ENCODE data around the gene NFIA.
A peak's percentile ranks its signal among the peaks of the same experiment; 100 is the strongest.

The NFIA gene

DNA sequence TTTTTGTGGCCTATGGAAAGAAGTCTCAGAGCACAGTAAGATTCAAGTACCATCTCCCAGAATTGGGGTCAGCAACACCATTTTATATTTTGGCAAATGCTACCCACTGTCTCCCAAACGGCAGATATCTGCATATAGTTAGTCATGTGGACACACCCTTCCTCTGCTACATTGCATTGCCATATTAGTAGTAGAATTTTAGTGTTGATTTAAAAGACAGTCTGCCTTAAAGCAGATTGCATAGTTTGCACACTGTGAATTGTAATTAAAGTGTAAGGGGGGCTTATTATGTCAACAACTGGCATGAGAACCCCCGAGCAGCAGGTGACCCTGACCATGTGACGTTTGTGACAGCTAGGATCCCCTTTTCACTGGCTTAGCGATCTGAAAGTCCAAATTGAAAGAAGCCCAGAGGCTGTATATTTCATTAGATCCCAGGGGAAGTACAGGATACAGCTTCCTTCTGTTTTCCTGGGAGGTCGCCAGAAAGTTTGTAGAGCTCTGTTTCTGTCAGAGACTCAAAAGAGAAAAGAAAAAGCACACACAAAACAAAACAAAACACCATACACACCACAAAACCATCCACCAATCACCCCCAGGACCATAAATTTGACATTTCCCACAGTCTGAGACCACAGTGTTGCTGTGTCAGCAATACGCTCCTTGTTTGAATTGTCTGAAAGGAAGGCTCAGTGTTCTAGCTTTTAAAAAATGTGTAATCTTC is 172.4 kb downstream of the NFIA start:
- Histone ChIP-seq H2BK5ac (ENCODE audit: low read depth, low read length, poor library complexity) (no peak overlapping the region), H3K14ac (ENCODE audit: low read length) (no peak overlapping the region), H3K18ac (ENCODE audit: low read length) (no peak overlapping the region), H3K36me3 (ENCODE audit: control insufficient read depth in 1 of 2, insufficient read depth in 2 of 2, low read length in 2 of 2) (no peaks in the 10 kb centered on the region), H4K91ac (ENCODE audit: low read depth, low read length) (no peak overlapping the region), H4K8ac (ENCODE audit: low read depth, low read length) (no peak overlapping the region), H3K27ac (ENCODE audit: low read depth, low read length) (no peak overlapping the region), H2BK12ac (ENCODE audit: low read length) (no peak overlapping the region), H3K4ac (ENCODE audit: low read depth, low read length) (no peak overlapping the region), H2AFZ (ENCODE audit: insufficient read depth, low read length, poor library complexity) (no peak overlapping the region), H3K79me2 (ENCODE audit: control insufficient read depth, insufficient read depth, low read length, poor library complexity) (no peaks in the 10 kb centered on the region), H3K9me3 (ENCODE audit: insufficient read depth, low read depth, low read length) (no peaks in the 10 kb centered on the region), H2BK120ac (ENCODE audit: insufficient read depth, low read length, poor library complexity) (no peak overlapping the region), H2AK5ac (ENCODE audit: low read length) (no peak overlapping the region), H3K9ac (ENCODE audit: low read length) (no peak overlapping the region), H3K4me1 (ENCODE audit: control insufficient read depth in 1 of 2, insufficient read depth in 2 of 2, low read length in 2 of 2) (no peaks in the 10 kb centered on the region), H4K12ac (ENCODE audit: low read depth, low read length) (no peak overlapping the region), H3K23ac (ENCODE audit: low read length) (no peak overlapping the region), H3K4me3 (ENCODE audit: low read depth, low read length) (no peak overlapping the region), H3K4me2 (ENCODE audit: low read length) (no peak overlapping the region), H3K79me1 (ENCODE audit: low read length) (no peaks in the 10 kb centered on the region), H3K27me3 (ENCODE audit: insufficient read depth, low read length) (no peaks in the 10 kb centered on the region)
- WGBS (ENCODE audit: extremely low coverage, insufficient coverage, insufficient read length) = no CpG with 5 or more reads among the region's 6 CpGs
- peak in 1 of 2 donors; percentile 17 for DNase-seq

DNA sequence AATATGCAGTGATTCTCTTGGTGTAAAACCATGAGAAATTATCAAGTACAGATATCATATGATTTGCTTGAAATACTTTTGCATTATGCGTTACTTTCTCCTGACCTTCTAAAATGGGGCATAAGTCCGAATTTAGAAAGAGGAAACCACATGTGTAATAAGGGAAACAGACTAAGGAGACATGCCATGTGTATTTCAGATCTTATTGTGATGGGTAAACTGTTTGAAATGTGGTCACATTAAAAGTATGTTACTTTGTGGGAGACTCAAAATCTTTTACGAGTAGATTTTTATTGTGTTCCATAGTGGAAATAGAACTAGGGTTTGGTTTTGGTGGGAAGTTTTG is 173.0 kb downstream of the NFIA start:
- no peak overlapping the region for H3K4me3 ChIP-seq (ENCODE audit: low read depth, low read length)
- H3K27me3 ChIP-seq (ENCODE audit: insufficient read depth, low read length) = no peaks in the 10 kb centered on the region
- no peak overlapping the region for H3K9ac ChIP-seq (ENCODE audit: low read length)
- H4K91ac ChIP-seq (ENCODE audit: low read depth, low read length) = no peak overlapping the region
- H3K79me1 ChIP-seq (ENCODE audit: low read length) = no peaks in the 10 kb centered on the region
- no peaks in the 10 kb centered on the region for H3K36me3 ChIP-seq (ENCODE audit: control insufficient read depth in 1 of 2, insufficient read depth in 2 of 2, low read length in 2 of 2)
- no peak overlapping the region for H3K27ac ChIP-seq (ENCODE audit: low read depth, low read length)
- no peak overlapping the region for H2AK5ac ChIP-seq (ENCODE audit: low read length)
- H3K4ac ChIP-seq (ENCODE audit: low read depth, low read length) = no peak overlapping the region
- H3K4me2 ChIP-seq (ENCODE audit: low read length) = no peak overlapping the region
- no peak overlapping the region for H3K18ac ChIP-seq (ENCODE audit: low read length)
- no peak overlapping the region for H2BK5ac ChIP-seq (ENCODE audit: low read depth, low read length, poor library complexity)
- H3K79me2 ChIP-seq (ENCODE audit: control insufficient read depth, insufficient read depth, low read length, poor library complexity) = no peaks in the 10 kb centered on the region
- no peak overlapping the region for H3K23ac ChIP-seq (ENCODE audit: low read length)
- no peak overlapping the region for H2AFZ ChIP-seq (ENCODE audit: insufficient read depth, low read length, poor library complexity)
- no peaks in the 10 kb centered on the region for H3K9me3 ChIP-seq (ENCODE audit: insufficient read depth, low read depth, low read length)
- no peaks in the 10 kb centered on the region for H3K4me1 ChIP-seq (ENCODE audit: control insufficient read depth in 1 of 2, insufficient read depth in 2 of 2, low read length in 2 of 2)
- no peak overlapping the region for H2BK12ac ChIP-seq (ENCODE audit: low read length)
- H4K12ac ChIP-seq (ENCODE audit: low read depth, low read length) = no peak overlapping the region
- no peak overlapping the region for H2BK120ac ChIP-seq (ENCODE audit: insufficient read depth, low read length, poor library complexity)
- H3K14ac ChIP-seq (ENCODE audit: low read length) = no peak overlapping the region
- no CpG with 5 or more reads among the region's 3 CpGs for WGBS (ENCODE audit: extremely low coverage, insufficient coverage, insufficient read length)
- no peak for DNase-seq
- no peak overlapping the region for H4K8ac ChIP-seq (ENCODE audit: low read depth, low read length)

DNA sequence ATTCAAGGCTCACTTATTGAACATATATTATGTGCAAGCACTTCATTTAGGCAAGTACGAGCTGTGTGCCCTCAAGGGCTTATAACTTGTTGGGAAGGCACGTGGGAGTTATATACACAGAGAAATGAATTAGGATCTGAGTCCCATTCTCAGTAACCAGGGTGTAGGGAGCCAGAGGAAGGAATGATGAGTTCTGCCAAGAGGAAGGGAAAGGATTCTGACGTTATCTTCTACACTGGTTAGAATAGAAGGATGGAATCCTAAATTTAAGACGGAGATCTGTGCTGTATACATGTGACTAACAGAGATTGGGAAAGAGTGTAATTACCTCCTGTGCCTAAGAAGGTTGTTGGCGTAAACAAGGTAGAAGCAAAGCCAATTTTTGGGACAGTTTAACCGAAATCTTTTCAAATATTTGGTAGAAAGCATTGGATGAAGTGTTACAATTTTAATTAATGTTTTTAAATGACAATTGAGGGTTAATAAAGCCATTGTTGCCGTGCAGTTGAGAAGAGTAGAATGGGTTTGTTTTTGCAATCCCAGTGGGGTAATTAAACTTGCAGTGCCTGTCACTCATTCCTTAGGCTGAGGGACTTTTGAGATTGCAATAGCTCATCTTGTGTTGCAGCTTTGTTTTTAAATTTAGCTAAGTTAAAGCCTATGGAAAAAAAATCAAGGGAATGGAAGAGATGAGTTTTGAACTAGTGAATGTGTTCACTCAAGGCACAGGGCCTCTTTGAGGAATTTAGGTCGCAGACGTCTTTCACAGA is 177.2 kb downstream of the NFIA start:
- no peaks in the 10 kb centered on the region for H3K79me2 ChIP-seq (ENCODE audit: control insufficient read depth, insufficient read depth, low read length, poor library complexity)
- no peak overlapping the region for H3K4me3 ChIP-seq (ENCODE audit: low read depth, low read length)
- no peak overlapping the region for H4K91ac ChIP-seq (ENCODE audit: low read depth, low read length)
- DNase-seq = peak in 1 of 2 donors; percentile 11
- H4K8ac ChIP-seq (ENCODE audit: low read depth, low read length) = no peak overlapping the region
- no peak overlapping the region for H2BK120ac ChIP-seq (ENCODE audit: insufficient read depth, low read length, poor library complexity)
- H2BK12ac ChIP-seq (ENCODE audit: low read length) = no peak overlapping the region
- no peaks in the 10 kb centered on the region for H3K9me3 ChIP-seq (ENCODE audit: insufficient read depth, low read depth, low read length)
- H3K79me1 ChIP-seq (ENCODE audit: low read length) = no peaks in the 10 kb centered on the region
- no peak overlapping the region for H2AK5ac ChIP-seq (ENCODE audit: low read length)
- H3K18ac ChIP-seq (ENCODE audit: low read length) = no peak overlapping the region
- no peak overlapping the region for H3K23ac ChIP-seq (ENCODE audit: low read length)
- no peak overlapping the region for H3K4ac ChIP-seq (ENCODE audit: low read depth, low read length)
- H3K4me2 ChIP-seq (ENCODE audit: low read length) = no peak overlapping the region
- H3K36me3 ChIP-seq (ENCODE audit: control insufficient read depth in 1 of 2, insufficient read depth in 2 of 2, low read length in 2 of 2) = no peaks in the 10 kb centered on the region
- WGBS (ENCODE audit: extremely low coverage, insufficient coverage, insufficient read length) = no CpG with 5 or more reads among the region's 9 CpGs
- no peaks in the 10 kb centered on the region for H3K4me1 ChIP-seq (ENCODE audit: control insufficient read depth in 1 of 2, insufficient read depth in 2 of 2, low read length in 2 of 2)
- no peak overlapping the region for H2BK5ac ChIP-seq (ENCODE audit: low read depth, low read length, poor library complexity)
- H3K27ac ChIP-seq (ENCODE audit: low read depth, low read length) = no peak overlapping the region
- H4K12ac ChIP-seq (ENCODE audit: low read depth, low read length) = no peak overlapping the region
- H3K9ac ChIP-seq (ENCODE audit: low read length) = no peak overlapping the region
- no peak overlapping the region for H3K14ac ChIP-seq (ENCODE audit: low read length)
- no peak overlapping the region for H2AFZ ChIP-seq (ENCODE audit: insufficient read depth, low read length, poor library complexity)
- H3K27me3 ChIP-seq (ENCODE audit: insufficient read depth, low read length) = no peaks in the 10 kb centered on the region

DNA sequence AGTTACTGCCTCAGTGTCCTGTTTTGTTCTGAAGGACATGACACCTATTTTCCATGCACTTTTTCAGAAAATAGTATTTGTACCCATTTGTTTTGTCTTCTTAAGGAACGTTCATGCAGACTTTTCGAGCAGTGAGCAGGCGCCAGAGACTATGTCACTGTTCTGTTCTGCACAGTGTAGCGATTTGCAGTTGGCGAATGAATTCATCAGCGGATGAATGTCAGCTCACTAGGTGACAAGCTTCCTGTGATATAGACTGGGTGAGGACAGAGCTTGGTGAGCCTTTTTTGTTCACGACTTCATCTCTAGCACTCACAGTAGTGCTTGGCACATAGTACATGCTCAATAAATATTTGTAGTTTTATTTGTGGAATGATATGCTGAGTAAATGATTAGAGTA is 177.8 kb downstream of the NFIA start:
- Histone ChIP-seq H2AFZ (ENCODE audit: insufficient read depth, low read length, poor library complexity) (no peak overlapping the region), H2BK120ac (ENCODE audit: insufficient read depth, low read length, poor library complexity) (no peak overlapping the region), H2BK12ac (ENCODE audit: low read length) (no peak overlapping the region), H3K9ac (ENCODE audit: low read length) (no peak overlapping the region), H3K14ac (ENCODE audit: low read length) (no peak overlapping the region), H4K8ac (ENCODE audit: low read depth, low read length) (no peak overlapping the region), H2AK5ac (ENCODE audit: low read length) (no peak overlapping the region), H3K4ac (ENCODE audit: low read depth, low read length) (no peak overlapping the region), H3K27ac (ENCODE audit: low read depth, low read length) (no peak overlapping the region), H3K79me1 (ENCODE audit: low read length) (no peaks in the 10 kb centered on the region), H3K4me2 (ENCODE audit: low read length) (no peak overlapping the region), H3K23ac (ENCODE audit: low read length) (no peak overlapping the region), H3K79me2 (ENCODE audit: control insufficient read depth, insufficient read depth, low read length, poor library complexity) (no peaks in the 10 kb centered on the region), H4K12ac (ENCODE audit: low read depth, low read length) (no peak overlapping the region), H3K4me1 (ENCODE audit: control insufficient read depth in 1 of 2, insufficient read depth in 2 of 2, low read length in 2 of 2) (no peaks in the 10 kb centered on the region), H3K9me3 (ENCODE audit: insufficient read depth, low read depth, low read length) (no peaks in the 10 kb centered on the region), H3K18ac (ENCODE audit: low read length) (no peak overlapping the region), H3K36me3 (ENCODE audit: control insufficient read depth in 1 of 2, insufficient read depth in 2 of 2, low read length in 2 of 2) (no peaks in the 10 kb centered on the region), H4K91ac (ENCODE audit: low read depth, low read length) (no peak overlapping the region), H3K4me3 (ENCODE audit: low read depth, low read length) (no peak overlapping the region), H2BK5ac (ENCODE audit: low read depth, low read length, poor library complexity) (no peak overlapping the region), H3K27me3 (ENCODE audit: insufficient read depth, low read length) (no peaks in the 10 kb centered on the region)
- DNase-seq = no peak
- WGBS (ENCODE audit: extremely low coverage, insufficient coverage, insufficient read length) = no CpG with 5 or more reads among the region's 7 CpGs

All from trophoblast cell (in vitro differentiated cells and primary cell).